Measurements from ENCODE around the gene CIAO3.

- TF ChIP-seq GATA3 (IDR thresholded peaks at IDR 0.05; ENCODE audit: low read depth, low read length), result no peak
- TF ChIP-seq GATA2 (IDR thresholded peaks at IDR 0.05; ENCODE audit: low read depth, low read length), result no peak
Measured at GRCh38 chr16:695355-696089, 45.3 kb downstream of the CIAO3 start.
